ENCODE data around the gene TEX264.

- no peak for TF ChIP-seq EZH2 (IDR thresholded peaks at IDR 0.05)
- no peak for TF ChIP-seq POLR2AphosphoS5 (IDR thresholded peaks at IDR 0.05; ENCODE audit: borderline replicate concordance, low read depth, low read length)
These were observed 44.9 kb downstream of the TEX264 start for GRCh38 chr3:51715977-51716294.

All from SK-N-MC (cell line).